GM18861 (cell line): ENCODE measurements around the gene KDM4C.
"Not testable (repeated sequence)": the region's sequence is repeated elsewhere in the genome, so short reads cannot be mapped to it uniquely, and the experiment has no call there.

Experiments
- ATAC-seq: cut with Tn5 transposase; IDR thresholded peaks from one replicate; pipeline ENCODE4 v1.9.1; 2021; ENCODE audit not compliant: unreplicated experiment

Gene KDM4C

GRCh38 chr9:6763244-6763643 is 5.5 kb downstream of the KDM4C start:
- ATAC-seq = no peak

- ATAC-seq = no peak
Observed at GRCh38 chr9:6764011-6764410, 6.2 kb downstream of the KDM4C start.

GRCh38 chr9:6764523-6764922 is 6.8 kb downstream of the KDM4C start:
- no peak for ATAC-seq

GRCh38 chr9:6764950-6765349 is 7.2 kb downstream of the KDM4C start:
- no peak for ATAC-seq

GRCh38 chr9:6765396-6765795 is 7.6 kb downstream of the KDM4C start:
- no peak for ATAC-seq

- no peak for ATAC-seq
Observed at GRCh38 chr9:6766606-6767005, 8.8 kb downstream of the KDM4C start.

- ATAC-seq = not testable (repeated sequence)
Observed at GRCh38 chr9:6768587-6768986, 10.8 kb downstream of the KDM4C start.

- ATAC-seq = no peak
Observed at GRCh38 chr9:6771722-6772121, 13.9 kb downstream of the KDM4C start.

- ATAC-seq = no peak
Observed at GRCh38 chr9:6777213-6777902, 19.6 kb downstream of the KDM4C start.

- no peak for ATAC-seq
Observed at GRCh38 chr9:6779417-6780241, 21.9 kb downstream of the KDM4C start.

- ATAC-seq = no peak
Observed at GRCh38 chr9:6780690-6781089, 22.9 kb downstream of the KDM4C start.

- ATAC-seq = no peak
Observed at GRCh38 chr9:6781476-6781875, 23.7 kb downstream of the KDM4C start.

- no peak for ATAC-seq
Observed at GRCh38 chr9:6782345-6782744, 24.6 kb downstream of the KDM4C start.

- ATAC-seq = no peak
Observed at GRCh38 chr9:6782981-6783380, 25.2 kb downstream of the KDM4C start.

- ATAC-seq = no peak
Observed at GRCh38 chr9:6783753-6784152, 26.0 kb downstream of the KDM4C start.

GRCh38 chr9:6785682-6786081 is 27.9 kb downstream of the KDM4C start:
- ATAC-seq = no peak

- ATAC-seq = no peak
Observed at GRCh38 chr9:6787793-6788161, 30.0 kb downstream of the KDM4C start.

- no peak for ATAC-seq
Observed at GRCh38 chr9:6788162-6789016, 30.6 kb downstream of the KDM4C start.

- ATAC-seq = not testable (repeated sequence)
Observed at GRCh38 chr9:6789017-6789338, 31.2 kb downstream of the KDM4C start.

GRCh38 chr9:6790866-6791265 is 33.1 kb downstream of the KDM4C start:
- no peak for ATAC-seq

GRCh38 chr9:6793203-6793602 is 35.4 kb downstream of the KDM4C start:
- ATAC-seq = peak; percentile 80

GRCh38 chr9:6794936-6795335 is 37.2 kb downstream of the KDM4C start:
- ATAC-seq = no peak
